Midbrain (tissue), 1 donor: ENCODE results near the gene SYS1.

ENCODE experiments used
- DNase-seq: peaks from one replicate; lab custom pipeline; 2025; lab: John Stamatoyannopoulos, UW

The SYS1 gene

DNA sequence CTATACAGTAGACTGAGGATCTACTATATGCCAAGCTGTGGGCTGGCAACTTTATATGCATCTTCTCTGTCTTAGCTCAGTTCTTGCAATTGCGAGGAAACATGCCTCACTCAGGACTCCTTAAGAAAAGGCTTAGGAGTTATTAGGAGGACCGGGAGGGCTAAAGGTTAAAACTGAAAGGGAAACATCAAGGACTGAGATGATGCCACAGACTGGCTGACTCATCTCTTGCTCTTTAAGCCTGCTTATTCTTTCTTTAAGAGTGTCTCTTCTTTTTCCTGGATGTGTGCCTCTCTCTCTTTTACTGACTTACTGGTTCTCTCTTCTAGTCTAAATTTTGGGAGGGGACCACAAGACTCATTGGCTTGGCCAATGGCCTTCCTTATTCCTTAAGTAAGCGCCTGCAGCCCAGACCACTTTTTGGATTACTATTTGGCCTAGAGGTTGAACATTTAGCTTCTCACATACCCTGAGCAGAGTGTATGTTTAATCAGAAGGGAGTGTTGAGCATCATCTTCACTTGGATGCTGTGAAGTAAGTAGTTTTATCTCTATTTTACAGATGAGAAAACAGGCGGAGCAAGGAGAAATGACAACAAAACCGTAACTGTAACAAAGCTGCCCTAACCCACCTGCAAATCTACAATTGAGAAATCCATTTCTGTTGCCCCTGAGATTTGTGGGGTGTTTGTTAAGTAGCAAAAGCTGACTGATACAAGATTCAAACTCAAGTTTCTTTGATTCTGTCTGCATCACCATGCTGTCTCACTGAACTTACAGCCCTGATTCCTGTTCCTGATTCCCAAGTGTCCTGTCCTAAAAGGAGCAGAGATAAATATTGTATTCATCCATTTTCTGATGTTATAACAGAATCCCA is 7.5 kb upstream of the SYS1 start:
- no peak for DNase-seq

GRCh38 chr20:45358282-45359068 is 4.5 kb upstream of the SYS1 start:
- DNase-seq: peak; percentile 81

DNA sequence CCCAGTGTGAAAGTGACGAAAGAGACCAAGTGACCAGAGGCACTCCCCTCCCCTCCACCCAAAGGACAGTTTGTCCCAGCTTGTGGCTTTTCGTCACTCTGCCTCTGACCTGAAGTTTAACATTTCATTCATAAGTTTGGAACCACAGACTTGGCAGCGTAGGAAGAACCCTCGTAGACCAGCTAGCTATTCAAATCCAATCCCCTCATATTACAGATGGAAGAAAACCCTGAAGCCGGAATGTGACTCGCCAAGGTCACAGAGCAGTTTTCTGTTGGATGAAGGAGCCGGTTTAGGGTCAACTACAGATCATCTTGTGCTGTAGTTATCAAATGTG is 3.9 kb upstream of the SYS1 start:
- no peak for DNase-seq

GRCh38 chr20:45359406-45360148 is 3.4 kb upstream of the SYS1 start:
- no peak for DNase-seq

DNA sequence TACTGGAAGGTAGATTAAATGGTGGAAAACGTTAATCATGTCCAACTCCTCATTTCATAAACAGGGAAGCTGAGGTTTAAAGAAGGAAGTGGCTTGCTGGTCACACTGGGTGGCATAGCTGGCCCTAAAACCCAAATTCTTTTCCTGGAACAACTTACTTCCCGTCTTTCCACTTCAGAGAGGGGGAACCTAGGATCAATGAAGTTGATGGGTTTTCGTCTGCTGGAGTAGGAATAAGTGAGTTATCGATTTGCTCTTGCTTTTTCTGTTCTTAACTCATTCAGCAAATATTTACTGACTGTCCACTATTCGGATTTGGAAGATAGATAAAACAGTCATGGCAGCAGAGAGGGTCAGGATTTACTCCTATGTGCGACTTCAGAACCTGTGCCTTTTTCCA is 1.2 kb upstream of the SYS1 start:
- no peak for DNase-seq

DNA sequence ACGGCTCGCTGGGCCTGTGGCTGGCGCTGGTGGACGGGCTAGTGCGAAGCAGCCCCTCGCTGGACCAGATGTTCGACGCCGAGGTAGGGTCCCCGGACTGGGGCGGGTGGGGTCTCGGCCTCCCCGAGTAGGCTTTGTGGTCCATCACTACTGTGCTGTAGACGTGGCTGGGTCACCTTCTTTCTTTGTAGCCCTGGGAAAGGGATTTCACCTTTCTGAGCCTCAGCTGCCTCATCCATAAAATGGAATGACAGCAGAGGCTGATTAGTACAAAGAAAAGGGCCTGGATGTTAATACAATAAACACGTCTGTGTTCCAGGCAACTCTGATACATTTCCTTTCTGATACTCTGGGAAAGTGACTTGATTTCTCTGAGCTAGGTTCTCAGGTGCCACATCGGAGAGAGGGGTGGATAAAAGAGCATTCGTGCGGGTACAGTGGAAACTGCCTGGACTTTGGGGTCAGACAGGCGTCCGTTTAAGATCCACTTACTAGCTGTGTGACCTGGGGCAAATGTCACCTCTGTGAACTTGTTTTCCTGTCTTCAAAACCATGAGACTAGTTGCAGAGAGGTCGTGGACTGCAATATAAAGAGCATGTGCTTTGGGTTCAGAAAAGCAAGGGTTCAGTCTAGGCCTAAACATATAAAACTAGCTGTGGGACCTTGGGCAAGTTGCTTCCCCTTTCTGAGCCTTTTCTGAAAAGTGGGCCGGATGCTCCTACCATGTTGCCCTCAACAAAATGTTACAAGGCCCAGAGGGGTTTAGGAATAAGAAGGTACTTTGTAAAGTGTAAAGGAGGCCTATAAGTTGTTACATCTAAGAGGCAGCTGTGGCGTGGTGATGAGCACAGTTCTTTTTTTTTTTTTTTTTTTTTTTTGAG is 896 bp downstream of the SYS1 start:
- DNase-seq: no peak

GRCh38 chr20:45365444-45365970 is 2.6 kb downstream of the SYS1 start:
- no peak for DNase-seq

GRCh38 chr20:45366192-45366591 is 3.2 kb downstream of the SYS1 start:
- no peak for DNase-seq

DNA sequence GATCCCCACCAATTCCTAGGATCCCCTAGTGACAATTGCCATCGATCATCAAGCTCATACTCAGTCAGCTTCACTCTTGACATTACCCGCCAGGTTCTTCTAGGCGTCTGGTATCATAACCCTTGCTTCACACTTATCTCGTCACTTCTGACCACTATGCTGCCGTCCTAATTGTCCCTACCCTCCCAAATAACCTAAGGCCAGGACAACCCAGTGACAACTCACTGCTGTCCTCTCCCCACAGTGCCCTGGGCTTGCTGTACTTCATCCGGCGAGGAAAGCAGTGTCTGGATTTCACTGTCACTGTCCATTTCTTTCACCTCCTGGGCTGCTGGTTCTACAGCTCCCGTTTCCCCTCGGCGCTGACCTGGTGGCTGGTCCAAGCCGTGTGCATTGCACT is 3.7 kb downstream of the SYS1 start:
- DNase-seq: no peak

GRCh38 chr20:45367126-45367525 is 4.2 kb downstream of the SYS1 start:
- DNase-seq: no peak

DNA sequence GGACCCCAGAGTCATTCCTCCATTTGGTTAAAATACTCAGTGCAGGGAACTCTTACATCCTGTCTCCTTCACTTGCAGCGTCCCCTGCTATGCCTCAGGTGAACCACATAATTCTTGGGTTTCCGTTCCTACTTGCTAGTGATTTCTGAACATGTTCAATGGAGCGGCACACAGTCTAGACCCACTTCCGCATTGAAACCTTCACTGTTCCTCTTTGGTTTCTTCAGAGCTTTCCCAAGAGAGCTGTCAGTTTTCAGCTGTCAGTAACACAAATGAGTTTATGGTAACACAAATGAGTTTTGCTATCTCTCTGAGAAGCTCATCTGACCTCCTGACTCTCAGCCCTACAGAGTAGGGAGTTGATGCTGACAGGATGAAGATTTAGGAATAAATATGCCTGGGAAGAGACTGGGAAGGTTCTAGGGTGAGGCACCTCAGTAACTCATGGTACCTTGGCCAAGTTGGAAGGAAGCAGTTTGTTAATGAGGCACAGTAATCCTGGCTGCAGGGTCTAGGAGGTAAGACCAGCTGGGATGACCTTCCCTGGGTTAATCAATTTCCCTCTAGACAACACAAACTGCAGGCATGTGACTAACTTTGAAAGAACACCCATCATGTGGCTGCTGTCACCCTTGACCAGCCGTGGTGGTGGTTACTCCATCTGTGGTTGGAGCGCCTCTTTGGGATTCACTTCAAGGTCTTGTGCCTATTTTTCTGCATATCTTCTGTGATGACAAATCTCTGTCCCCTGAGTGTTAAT is 5.4 kb downstream of the SYS1 start:
- DNase-seq: no peak

DNA sequence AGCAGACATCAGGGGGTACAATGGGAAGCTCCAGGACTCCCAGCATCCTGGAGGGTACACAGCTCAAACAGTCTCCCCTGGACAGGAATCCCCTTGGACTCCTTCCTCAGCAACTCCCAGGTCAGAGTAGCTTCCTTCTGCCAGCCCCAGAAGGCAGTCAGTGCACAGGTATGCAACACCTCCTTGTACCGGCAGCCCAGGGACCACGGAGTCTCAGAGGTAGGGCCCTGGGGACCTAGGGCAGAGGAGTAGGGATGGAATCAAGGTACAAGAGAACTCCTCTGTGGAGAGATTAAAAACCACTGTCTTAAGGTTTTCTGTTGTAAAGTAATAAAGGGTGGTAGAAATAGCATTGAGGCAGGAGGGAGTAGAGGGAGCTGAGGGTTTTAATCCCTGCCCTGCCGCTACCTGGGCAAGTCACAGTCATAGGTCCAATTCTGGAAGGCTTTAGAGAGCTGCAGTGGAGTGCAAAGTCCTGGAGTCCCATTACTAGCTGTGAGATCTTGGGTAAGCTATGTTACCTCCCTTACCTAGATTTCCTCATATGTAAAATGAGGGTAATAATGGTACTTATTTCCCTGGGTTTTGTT is 7.7 kb downstream of the SYS1 start:
- no peak for DNase-seq

- no peak for DNase-seq
Measured at GRCh38 chr20:45372241-45372640, 9.3 kb downstream of the SYS1 start.

DNA sequence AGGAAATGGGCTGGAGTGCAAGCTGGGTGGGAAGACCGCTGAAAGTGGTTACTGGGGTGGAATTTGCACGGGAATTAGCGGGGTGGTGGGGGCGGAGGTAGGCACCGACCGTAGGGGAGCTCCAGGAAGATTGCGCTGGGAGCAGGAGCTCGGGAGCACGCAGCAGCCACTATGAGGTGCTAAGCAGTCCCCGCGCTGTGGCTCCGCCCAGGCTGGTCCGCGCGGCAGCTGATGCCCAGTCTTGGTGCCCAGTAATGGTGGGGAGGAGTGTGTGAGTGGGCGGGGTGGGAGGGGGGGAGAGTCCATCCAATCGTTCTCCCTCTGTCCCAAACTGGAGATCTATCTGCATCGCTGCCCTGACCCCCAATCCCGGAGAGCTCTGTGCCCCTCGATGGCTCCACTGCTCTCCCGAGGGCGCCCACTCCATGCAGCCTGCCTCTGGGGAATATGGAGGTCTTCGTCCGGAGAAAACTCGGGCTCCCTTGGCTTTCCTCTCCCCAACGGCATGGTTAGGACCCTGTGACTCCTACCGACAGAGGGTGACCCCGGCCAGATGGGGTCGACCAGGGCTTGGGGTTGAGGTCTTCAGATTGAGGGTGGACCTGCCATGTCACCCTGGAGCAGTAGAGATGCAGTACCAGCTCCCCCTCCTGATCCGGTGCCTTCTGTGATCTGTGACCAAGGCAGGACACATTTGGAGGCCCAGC is 9.8 kb downstream of the SYS1 start:
- peak; percentile 58 for DNase-seq

- peak; percentile 88 for DNase-seq
Measured at GRCh38 chr20:45373353-45374100, 10.6 kb downstream of the SYS1 start.

DNA sequence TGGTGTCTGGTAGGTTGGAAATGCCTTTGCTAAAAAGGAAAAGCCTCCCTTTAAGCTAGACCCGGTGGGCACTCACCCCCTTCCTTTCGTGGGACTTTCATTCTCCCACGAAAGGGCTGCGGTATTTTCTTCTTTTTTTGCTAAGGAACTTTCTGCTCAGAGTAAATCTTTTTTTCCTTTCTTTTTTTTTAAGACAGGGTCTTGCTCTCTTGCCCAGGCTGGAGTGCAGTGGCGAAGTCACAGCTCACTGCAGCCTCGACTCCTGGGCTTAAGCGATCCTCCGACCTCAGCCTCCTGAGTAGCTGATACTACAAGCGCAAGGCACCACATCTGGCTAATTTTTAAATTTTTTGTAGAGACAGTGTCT is 11.1 kb downstream of the SYS1 start:
- DNase-seq: no peak

GRCh38 chr20:45374966-45375365 is 12.0 kb downstream of the SYS1 start:
- no peak for DNase-seq

- DNase-seq: no peak
Measured at GRCh38 chr20:45377269-45377668, 14.3 kb downstream of the SYS1 start.

GRCh38 chr20:45378191-45378590 is 15.2 kb downstream of the SYS1 start, which contains the start of gene TP53TG5:
TP53TG5 (minus strand) TSS chr20:45378325; CDS start chr20:45378236, 89 bp downstream.
- peak; percentile 49 for DNase-seq
